PC-9 (cell line): ENCODE results near the gene STK24. TPM values are rescaled to one million over a fixed set of nuclear protein-coding genes. Genes with fewer than 3 reads are reported as not detected.

ENCODE experiments used
- BruUV-seq: library from RNA; stranded (reverse); fragments of 400-500 nt; replicated peaks from 2 replicates; lab custom pipeline; 2021; lab: Mats Ljungman, UMichigan
- CTCF ChIA-PET: fragments of 300-600 bp; sonication (Branson Sonifier 250); formaldehyde crosslinking; loops from one replicate; lab custom pipeline; 2022; ENCODE audit warnings: antibody characterized with exemption; lab: Charles Lee
- POLR2A ChIA-PET: fragments of 300-600 bp; sonication (Branson Sonifier 250); formaldehyde crosslinking; loops from one replicate; lab custom pipeline; 2022; ENCODE audit warnings: antibody characterized with exemption; ENCODE audit not compliant: unreplicated experiment; lab: Charles Lee
- DNase-seq, 2 experiments: peaks; one replicate each; pipeline versions ENCODE4 v3.0.0 to v3.0.0-alpha.2; 2015 to 2022; ENCODE audit warnings: mixed read lengths in 1 of 2
- H2AFZ ChIP-seq: fragments of 200-600 bp; sonication (generic); 2 replicates; pipeline ENCODE4 v1.8.1; 2017; ENCODE audit warnings: antibody characterized with exemption
- H3F3A ChIP-seq: fragments of 200-600 bp; sonication (generic); 2 replicates; pipeline ENCODE4 v1.8.1; 2017; ENCODE audit warnings: antibody characterized with exemption, mild to moderate bottlenecking, low read depth; ENCODE audit not compliant: insufficient read depth
- H3K27ac ChIP-seq: fragments of 200-600 bp; sonication (generic); 2 replicates; pipeline ENCODE4 v1.6.1; 2016; ENCODE audit warnings: mixed run types
- H3K27me3 ChIP-seq: fragments of 200-600 bp; sonication (generic); 2 replicates; pipeline ENCODE4 v1.6.1; 2016; ENCODE audit warnings: low read depth, mixed run types; ENCODE audit not compliant: insufficient read depth
- H3K36me3 ChIP-seq: fragments of 200-600 bp; sonication (generic); 2 replicates; pipeline ENCODE4 v1.6.1; 2016; ENCODE audit warnings: low read depth, mixed run types
- H3K4me1 ChIP-seq: fragments of 200-600 bp; sonication (generic); replicated peaks from 2 replicates; pipeline ENCODE4 v1.6.1; 2016; ENCODE audit warnings: mixed run types; ENCODE audit not compliant: insufficient read depth
- H3K4me2 ChIP-seq: fragments of 200-600 bp; sonication (generic); 2 replicates; pipeline ENCODE4 v1.6.1; 2017; ENCODE audit warnings: mixed run types
- H3K4me3 ChIP-seq: fragments of 200-600 bp; sonication (generic); 2 replicates; pipeline ENCODE4 v1.6.1; 2016; ENCODE audit warnings: mixed run types
- H3K79me2 ChIP-seq: fragments of 200-600 bp; sonication (generic); 2 replicates; pipeline ENCODE4 v1.6.1; 2017; ENCODE audit warnings: low read depth, mixed run types
- H3K9me2 ChIP-seq: fragments of 200-600 bp; sonication (generic); 2 replicates; pipeline ENCODE4 v1.8.1; 2017; ENCODE audit warnings: mild to moderate bottlenecking; ENCODE audit not compliant: insufficient read depth
- H3K9me3 ChIP-seq: fragments of 200-600 bp; sonication (generic); 2 replicates; pipeline ENCODE4 v1.8.1; 2016; ENCODE audit warnings: low read depth; ENCODE audit not compliant: insufficient read depth
- H4K20me1 ChIP-seq: fragments of 200-600 bp; sonication (generic); 2 replicates; pipeline ENCODE4 v1.8.1; 2017; ENCODE audit not compliant: insufficient read depth
- EZH2 ChIP-seq: fragments of 200-600 bp; sonication (generic); IDR thresholded peaks from 2 replicates; pipeline ENCODE4 v1.8.0; 2017; ENCODE audit warnings: antibody characterized with exemption, low read depth
- intact Hi-C: fragments of 100-400 bp; cut with micrococcal nuclease; formaldehyde crosslinking; loops from one replicate; pipeline ENCODE4 v1.10.0; 2022; ENCODE audit not compliant: unreplicated experiment
- total RNA-seq: library from RNA; stranded (reverse); gene quantifications from 2 replicates; pipeline ENCODE4 v1.2.3, GENCODE V29; 2021
- TF ChIP-seq, protein P1 (sequence below): fragments of 200-600 bp; sonication (generic); conservative IDR thresholded peaks from 2 replicates; pipeline ENCODE4 v1.6.1; 2017; ENCODE audit warnings: mixed run types, antibody characterized with exemption, mild to moderate bottlenecking, moderate library complexity

STK24 gene
- total RNA-seq, 1 experiment from 2014 or later, result 134 TPM

DNA sequence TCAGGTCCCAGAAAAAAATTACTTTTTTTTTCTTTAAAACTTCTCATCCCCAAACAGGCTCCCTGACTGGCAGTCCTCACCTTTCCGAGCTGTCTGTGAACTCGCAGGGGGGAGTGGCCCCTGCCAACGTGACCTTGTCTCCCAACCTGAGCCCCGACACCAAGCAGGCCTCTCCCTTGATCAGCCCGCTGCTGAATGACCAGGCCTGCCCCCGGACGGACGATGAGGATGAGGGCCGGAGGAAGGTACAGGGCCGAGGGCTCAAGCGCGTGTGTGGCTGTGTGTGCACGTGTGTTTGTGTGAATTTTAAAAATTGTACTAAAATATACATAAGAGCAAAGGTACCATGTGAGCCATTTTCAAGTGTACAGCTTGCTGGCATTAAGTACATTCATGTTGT is 167.6 kb downstream of the STK24 start:
- H3K4me3 ChIP-seq, result no peak overlapping the region
- intact Hi-C loops, result no loop called here
- CTCF ChIA-PET, result no interaction called here

DNA sequence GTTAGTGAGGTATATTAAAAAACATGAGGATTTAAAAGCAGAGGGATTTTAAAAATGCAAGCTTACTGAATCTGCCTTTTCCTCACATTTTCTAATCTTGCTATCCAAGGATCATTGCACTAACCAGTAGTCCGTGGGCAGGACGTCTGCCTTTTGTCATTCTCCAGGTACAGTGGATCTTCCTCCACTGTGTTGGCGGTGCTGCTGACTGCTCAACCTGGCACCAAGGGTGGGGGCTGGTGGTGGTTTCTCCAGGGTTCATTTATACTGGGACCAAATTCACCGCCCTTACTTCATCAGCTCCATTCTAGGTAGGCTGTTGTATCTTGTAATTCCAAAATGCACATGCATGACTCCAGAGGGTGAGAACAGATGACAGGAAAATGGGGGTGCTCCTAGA is 169.3 kb downstream of the STK24 start:
- no peak overlapping the region for H3K4me3 ChIP-seq
- POLR2A ChIA-PET, result no interaction called here
- no peaks in the 10 kb centered on the region for H3K4me1 ChIP-seq
- no peak overlapping the region for H3K4me2 ChIP-seq
- DNase-seq, result no peak
- H3K9me2 ChIP-seq, result no peaks in the 10 kb centered on the region
- H3K79me2 ChIP-seq, result no peaks in the 10 kb centered on the region
- no peak overlapping the region for H2AFZ ChIP-seq
- H3K27me3 ChIP-seq, result no peaks in the 10 kb centered on the region
- TF ChIP-seq, protein P1, sequence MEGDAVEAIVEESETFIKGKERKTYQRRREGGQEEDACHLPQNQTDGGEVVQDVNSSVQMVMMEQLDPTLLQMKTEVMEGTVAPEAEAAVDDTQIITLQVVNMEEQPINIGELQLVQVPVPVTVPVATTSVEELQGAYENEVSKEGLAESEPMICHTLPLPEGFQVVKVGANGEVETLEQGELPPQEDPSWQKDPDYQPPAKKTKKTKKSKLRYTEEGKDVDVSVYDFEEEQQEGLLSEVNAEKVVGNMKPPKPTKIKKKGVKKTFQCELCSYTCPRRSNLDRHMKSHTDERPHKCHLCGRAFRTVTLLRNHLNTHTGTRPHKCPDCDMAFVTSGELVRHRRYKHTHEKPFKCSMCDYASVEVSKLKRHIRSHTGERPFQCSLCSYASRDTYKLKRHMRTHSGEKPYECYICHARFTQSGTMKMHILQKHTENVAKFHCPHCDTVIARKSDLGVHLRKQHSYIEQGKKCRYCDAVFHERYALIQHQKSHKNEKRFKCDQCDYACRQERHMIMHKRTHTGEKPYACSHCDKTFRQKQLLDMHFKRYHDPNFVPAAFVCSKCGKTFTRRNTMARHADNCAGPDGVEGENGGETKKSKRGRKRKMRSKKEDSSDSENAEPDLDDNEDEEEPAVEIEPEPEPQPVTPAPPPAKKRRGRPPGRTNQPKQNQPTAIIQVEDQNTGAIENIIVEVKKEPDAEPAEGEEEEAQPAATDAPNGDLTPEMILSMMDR, result no peak
- no peak for TF ChIP-seq EZH2
- no peaks in the 10 kb centered on the region for H4K20me1 ChIP-seq
- BruUV-seq, result no TSS peak
- H3K27ac ChIP-seq, result no peak overlapping the region
- H3F3A ChIP-seq, result no peaks in the 10 kb centered on the region
- H3K9me3 ChIP-seq, result no peaks in the 10 kb centered on the region
- H3K36me3 ChIP-seq, result no peaks in the 10 kb centered on the region
- intact Hi-C loops, result no loop called here
- CTCF ChIA-PET, result no interaction called here

More for the DNA sequence above, 167.6 kb downstream of the STK24 start:
- Histone ChIP-seq H3K36me3 (no peaks in the 10 kb centered on the region), H3K4me2 (no peak overlapping the region), H4K20me1 (no peaks in the 10 kb centered on the region), H3K9me3 (no peaks in the 10 kb centered on the region), H3K4me1 (no peaks in the 10 kb centered on the region), H3K79me2 (no peaks in the 10 kb centered on the region), H3K27me3 (no peaks in the 10 kb centered on the region), H3K27ac (no peak overlapping the region), H3F3A (no peaks in the 10 kb centered on the region), H3K9me2 (no peaks in the 10 kb centered on the region), H2AFZ (no peak overlapping the region)
- TF ChIP-seq, protein P1, result no peak
- no peak for TF ChIP-seq EZH2
- POLR2A ChIA-PET, result interaction anchor here (0.7 kb wide), 1 partner anchor 192 kb away, joined by 7 read pairs; no protein-coding TSS in a partner anchor
- DNase-seq, result no peak
- no TSS peak for BruUV-seq

DNA sequence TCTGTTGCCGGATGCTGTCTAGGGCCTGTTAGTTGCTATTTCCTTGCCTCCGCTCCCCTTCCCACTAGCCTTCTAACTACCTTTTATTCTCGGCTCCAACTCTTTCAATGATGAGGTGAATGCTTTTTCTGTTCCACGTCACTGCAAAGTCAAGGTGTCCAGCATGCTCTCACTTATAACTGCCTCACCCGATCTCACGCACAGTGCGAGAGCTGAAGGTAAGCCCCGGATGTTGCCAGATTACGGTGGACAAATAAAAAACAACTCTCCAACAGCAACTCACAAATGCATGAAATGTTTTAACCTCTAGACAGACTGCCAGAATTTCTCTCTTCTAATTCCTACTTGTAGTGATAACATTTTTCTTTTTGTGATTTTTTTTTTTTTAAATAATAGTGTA is 169.9 kb downstream of the STK24 start:
- Histone ChIP-seq H3K36me3 (no peaks in the 10 kb centered on the region), H3K4me3 (no peak overlapping the region), H2AFZ (no peak overlapping the region), H3K27me3 (no peaks in the 10 kb centered on the region), H3K9me2 (no peaks in the 10 kb centered on the region), H3K4me1 (no peaks in the 10 kb centered on the region), H3K79me2 (no peaks in the 10 kb centered on the region), H3K9me3 (no peaks in the 10 kb centered on the region), H3K27ac (no peak overlapping the region), H3K4me2 (no peak overlapping the region), H4K20me1 (no peaks in the 10 kb centered on the region), H3F3A (no peaks in the 10 kb centered on the region)
- BruUV-seq, result no TSS peak
- POLR2A ChIA-PET, result no interaction called here
- CTCF ChIA-PET, result no interaction called here
- TF ChIP-seq, protein P1, result no peak
- no peak for TF ChIP-seq EZH2
- intact Hi-C loops, result no loop called here
- no peak for DNase-seq
